KMS-11 (cell line): ENCODE data around the gene SACS.

Experiments used
- H2AFZ ChIP-seq: fragments of 200-600 bp; sonication (generic); 2 replicates; pipeline ENCODE4 v1.6.1; 2016; ENCODE audit warnings: antibody characterized with exemption, mixed run types, low read depth
- H3K27ac ChIP-seq: fragments of 200-600 bp; sonication (generic); 2 replicates; pipeline ENCODE4 v1.6.1; 2016; ENCODE audit warnings: mild to moderate bottlenecking, mixed run types
- H3K27me3 ChIP-seq: fragments of 200-600 bp; sonication (generic); 2 replicates; pipeline ENCODE4 v1.6.1; 2017; ENCODE audit warnings: mild to moderate bottlenecking, low read depth, mixed run types, moderate library complexity; ENCODE audit not compliant: insufficient read depth
- H3K36me3 ChIP-seq: fragments of 200-600 bp; sonication (generic); 2 replicates; pipeline ENCODE4 v1.6.1; 2017; ENCODE audit warnings: mild to moderate bottlenecking, mixed run types; ENCODE audit not compliant: insufficient read depth
- H3K4me1 ChIP-seq: fragments of 200-600 bp; sonication (generic); 2 replicates; pipeline ENCODE4 v1.6.1; 2016; ENCODE audit warnings: mild to moderate bottlenecking, low read depth, mixed run types; ENCODE audit not compliant: poor library complexity, severe bottlenecking
- H3K4me2 ChIP-seq: fragments of 200-600 bp; sonication (generic); 2 replicates; pipeline ENCODE4 v1.7.0; 2016; ENCODE audit warnings: mild to moderate bottlenecking, mixed run types
- H3K4me3 ChIP-seq: fragments of 200-600 bp; sonication (generic); IDR thresholded peaks from 2 replicates; pipeline ENCODE4 v1.6.1; 2017; ENCODE audit warnings: low read depth, low read length, mixed read lengths; ENCODE audit not compliant: insufficient read depth
- H3K79me2 ChIP-seq: fragments of 200-600 bp; sonication (generic); 2 replicates; pipeline ENCODE4 v1.6.1; 2016; ENCODE audit warnings: low read depth, mixed run types; ENCODE audit not compliant: insufficient read depth
- H3K9ac ChIP-seq: fragments of 200-600 bp; sonication (generic); 2 replicates; pipeline ENCODE4 v1.6.1; 2016; ENCODE audit warnings: mild to moderate bottlenecking, mixed run types
- H4K20me1 ChIP-seq: fragments of 200-600 bp; sonication (generic); 2 replicates; pipeline ENCODE4 v1.6.1; 2016; ENCODE audit warnings: mild to moderate bottlenecking, mixed run types; ENCODE audit not compliant: insufficient read depth
- CTCF ChIP-seq: fragments of 200-600 bp; sonication (generic); conservative IDR thresholded peaks from 2 replicates; pipeline ENCODE4 v1.6.1; 2017; ENCODE audit warnings: low read depth, mild to moderate bottlenecking, antibody characterized with exemption, low read length, moderate library complexity, mixed read lengths

SACS gene

DNA sequence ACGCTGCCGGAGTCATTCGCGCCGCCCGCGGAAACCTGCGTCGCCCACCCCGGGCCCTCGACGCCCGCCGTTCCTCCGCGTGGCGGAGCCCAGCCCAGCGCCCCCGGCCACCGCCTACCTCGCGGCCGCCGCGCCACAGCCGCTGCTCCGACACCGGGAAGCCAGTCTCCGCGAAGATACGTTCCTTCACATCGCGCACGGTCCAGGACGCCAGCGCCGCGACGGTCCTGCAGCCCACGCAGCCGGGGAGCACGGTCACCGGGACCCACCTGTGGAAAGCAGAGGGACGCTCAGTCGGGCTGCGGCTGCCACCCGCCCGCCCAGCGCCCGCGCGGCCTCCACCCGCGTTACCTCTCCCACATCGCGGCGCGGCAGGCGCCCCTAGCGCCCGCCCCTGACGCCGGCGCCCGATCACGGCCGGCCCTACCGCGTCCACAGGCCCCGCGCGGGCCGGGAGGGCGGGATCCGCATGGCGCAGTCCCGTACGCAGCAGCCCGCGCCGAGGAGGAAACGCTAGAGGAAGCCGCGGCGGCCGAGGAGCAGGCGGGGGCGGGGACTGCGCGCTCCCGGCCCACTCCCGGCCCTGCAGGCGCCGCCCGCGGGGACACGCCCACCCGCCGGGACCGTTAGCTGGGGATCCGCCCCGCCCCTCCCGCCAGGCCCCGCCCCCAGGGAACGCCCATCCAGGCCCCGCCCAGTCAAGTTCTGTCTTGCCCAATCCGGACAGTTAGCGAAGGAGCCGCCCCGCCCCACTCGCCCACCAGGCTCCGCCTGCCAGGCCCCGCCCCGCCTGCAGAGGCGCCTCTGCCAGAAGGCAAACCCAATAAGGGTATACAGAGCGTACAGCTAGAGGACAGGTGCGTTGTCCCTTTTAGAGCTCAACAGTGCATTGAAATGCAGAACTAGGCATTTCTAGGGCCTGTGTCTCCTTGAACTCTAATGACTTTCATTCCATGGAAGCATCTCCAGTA, 58.2 kb downstream of the SACS start:
- H3K27ac ChIP-seq, result peak overlapping the region; percentile 47
- H3K79me2 ChIP-seq, result peaks cover 16% of the 10 kb centered on the region; the same call in 1 of the 2 replicates
- no peaks in the 10 kb centered on the region for H3K27me3 ChIP-seq
- H4K20me1 ChIP-seq, result no peaks in the 10 kb centered on the region
- H3K4me1 ChIP-seq, result peaks cover 16% of the 10 kb centered on the region
- no peak for TF ChIP-seq CTCF
- H3K4me3 ChIP-seq, result no peak overlapping the region
- H3K9ac ChIP-seq, result peak overlapping the region; percentile 79
- no peaks in the 10 kb centered on the region for H3K36me3 ChIP-seq
- peak overlapping the region; percentile 66 for H2AFZ ChIP-seq
- peak overlapping the region; percentile 84 for H3K4me2 ChIP-seq

DNA sequence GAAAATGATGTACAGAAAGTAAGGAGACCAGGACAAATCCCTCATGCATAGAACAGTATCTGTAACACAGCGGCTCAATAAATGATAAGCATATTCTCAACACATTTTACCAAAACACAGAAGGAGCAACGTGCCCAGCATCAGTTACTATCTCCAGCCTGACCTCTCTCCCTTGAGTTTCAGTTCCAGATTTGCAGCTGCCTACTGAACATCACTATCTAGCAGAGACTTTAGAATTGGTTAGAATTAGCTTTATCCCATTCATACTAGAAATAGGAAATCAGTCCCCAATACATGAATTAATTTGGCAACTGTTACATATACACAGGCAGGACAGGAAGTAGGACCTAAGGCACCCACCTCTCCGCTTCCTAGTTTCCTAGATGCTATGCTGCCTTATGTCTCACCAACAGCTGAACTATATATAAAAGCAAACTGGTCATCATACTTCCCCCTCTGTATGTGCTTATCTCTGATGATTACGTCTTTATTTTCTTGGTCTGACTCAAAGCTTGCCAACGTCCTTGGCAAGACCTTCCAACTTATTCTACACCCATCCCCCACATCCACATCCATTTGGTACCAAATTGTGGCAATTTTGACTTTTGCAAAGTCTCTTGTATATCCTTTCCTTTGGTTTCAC, 61.1 kb downstream of the SACS start:
- H2AFZ ChIP-seq, result no peak overlapping the region
- H3K4me3 ChIP-seq, result no peak overlapping the region
- no peak overlapping the region for H3K4me2 ChIP-seq
- H4K20me1 ChIP-seq, result no peaks in the 10 kb centered on the region
- peaks cover 16% of the 10 kb centered on the region; the same call in 1 of the 2 replicates for H3K79me2 ChIP-seq
- no peaks in the 10 kb centered on the region for H3K36me3 ChIP-seq
- no peak overlapping the region for H3K9ac ChIP-seq
- no peak for TF ChIP-seq CTCF
- H3K27ac ChIP-seq, result no peak overlapping the region
- no peaks in the 10 kb centered on the region for H3K27me3 ChIP-seq
- H3K4me1 ChIP-seq, result peaks cover 16% of the 10 kb centered on the region

DNA sequence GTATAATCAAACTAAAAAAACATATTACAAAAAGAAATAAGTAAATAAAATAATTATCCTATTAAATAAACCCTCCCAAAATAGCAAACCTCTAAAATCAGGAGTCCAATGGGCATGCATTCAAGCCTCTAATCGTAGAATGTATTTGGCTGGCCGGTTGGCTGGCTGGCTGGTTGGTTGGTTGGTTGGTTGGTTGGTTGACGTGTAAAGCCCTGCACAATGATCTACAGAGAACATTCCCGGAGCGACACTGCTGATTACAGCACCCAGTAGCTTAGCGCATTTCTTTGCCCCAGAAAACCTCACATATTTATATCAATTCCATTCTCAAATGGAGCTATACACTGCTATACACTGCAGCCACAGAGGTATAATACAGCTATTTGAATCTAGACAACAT, 65.6 kb downstream of the SACS start:
- Histone ChIP-seq H3K9ac (no peak overlapping the region), H3K36me3 (no peaks in the 10 kb centered on the region), H3K27me3 (no peaks in the 10 kb centered on the region), H3K4me1 (peaks cover 2% of the 10 kb centered on the region), H3K27ac (no peak overlapping the region), H3K4me3 (no peak overlapping the region), H2AFZ (no peak overlapping the region), H3K79me2 (no peaks in the 10 kb centered on the region), H3K4me2 (no peak overlapping the region), H4K20me1 (no peaks in the 10 kb centered on the region)
- no peak for TF ChIP-seq CTCF

GRCh38 chr13:23365652-23366051, 67.8 kb downstream of the SACS start:
- H3K27me3 ChIP-seq, result no peaks in the 10 kb centered on the region
- H3K79me2 ChIP-seq, result no peaks in the 10 kb centered on the region
- H3K4me2 ChIP-seq, result no peak overlapping the region
- H3K36me3 ChIP-seq, result no peaks in the 10 kb centered on the region
- H3K4me3 ChIP-seq, result no peak overlapping the region
- H3K9ac ChIP-seq, result no peak overlapping the region
- H4K20me1 ChIP-seq, result no peaks in the 10 kb centered on the region
- no peak overlapping the region for H3K27ac ChIP-seq
- no peak for TF ChIP-seq CTCF
- no peaks in the 10 kb centered on the region for H3K4me1 ChIP-seq
- H2AFZ ChIP-seq, result no peak overlapping the region
